HK-2 (cell line): ENCODE measurements around the gene DBH.
A peak's percentile ranks its signal among the peaks of the same experiment; 100 is the strongest.

ENCODE experiments used
- DNase-seq: peaks from one replicate; pipeline ENCODE4 v3.0.0-alpha.2; 2018; ENCODE audit not compliant: unreplicated experiment

Gene DBH

DNA sequence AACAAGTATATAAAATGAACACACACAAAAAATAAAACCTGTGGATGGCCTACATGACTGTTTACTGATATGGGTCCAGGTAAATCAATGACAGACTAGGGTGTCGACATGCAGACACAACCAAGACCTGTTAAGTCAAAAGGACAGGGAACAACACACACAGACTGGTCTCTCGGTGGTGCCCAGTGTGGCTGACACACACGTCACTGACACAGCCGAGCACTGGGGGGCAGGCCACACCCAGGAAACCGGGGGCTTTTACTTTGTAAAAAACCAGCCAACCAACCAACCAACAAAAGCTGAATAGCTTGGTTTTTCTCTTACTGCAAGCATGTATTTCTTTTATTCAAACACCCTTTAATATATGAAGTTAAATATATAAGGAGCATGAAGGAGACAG, 31.9 kb upstream of the DBH start:
- peak; percentile 10 for DNase-seq

DNA sequence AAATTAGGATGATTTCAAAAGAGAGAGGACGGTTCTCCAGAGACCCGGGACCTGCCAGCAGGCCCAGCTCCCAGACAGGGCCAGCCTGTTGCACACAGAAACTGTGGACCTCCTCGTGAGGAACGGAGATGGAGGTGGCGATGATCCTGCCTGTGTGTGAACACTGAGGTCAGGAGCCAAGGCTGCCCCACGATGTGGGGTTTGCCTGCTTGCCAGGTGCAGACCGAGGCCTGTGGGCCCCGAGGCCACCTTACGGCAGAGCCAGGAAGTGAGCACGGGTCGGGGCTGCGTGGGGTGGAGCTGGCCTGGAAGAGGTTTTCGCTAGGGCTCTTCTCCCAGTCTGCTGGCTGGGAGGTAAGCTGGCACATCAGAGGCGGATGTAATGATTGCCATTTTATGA, 31.3 kb upstream of the DBH start:
- no peak for DNase-seq

DNA sequence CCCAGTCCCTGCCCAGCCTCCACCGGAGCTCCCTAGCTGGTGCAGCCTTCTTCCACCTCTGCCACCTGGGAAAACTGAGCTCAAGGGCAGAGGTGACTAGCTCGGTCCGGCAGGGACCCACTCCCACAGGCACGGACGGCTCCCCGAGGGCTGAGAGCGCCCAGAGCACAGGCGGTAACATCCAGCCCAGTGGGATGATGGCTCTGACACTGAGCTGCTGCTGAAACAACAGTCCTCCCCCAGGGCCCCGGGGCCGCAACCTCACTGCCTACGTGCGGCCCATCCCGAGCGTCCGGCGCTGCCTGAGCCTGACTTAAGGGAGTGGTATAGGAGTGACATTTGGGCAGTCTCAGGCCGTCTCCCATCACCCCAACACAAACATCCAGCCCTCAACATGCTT, 30.7 kb upstream of the DBH start:
- no peak for DNase-seq

DNA sequence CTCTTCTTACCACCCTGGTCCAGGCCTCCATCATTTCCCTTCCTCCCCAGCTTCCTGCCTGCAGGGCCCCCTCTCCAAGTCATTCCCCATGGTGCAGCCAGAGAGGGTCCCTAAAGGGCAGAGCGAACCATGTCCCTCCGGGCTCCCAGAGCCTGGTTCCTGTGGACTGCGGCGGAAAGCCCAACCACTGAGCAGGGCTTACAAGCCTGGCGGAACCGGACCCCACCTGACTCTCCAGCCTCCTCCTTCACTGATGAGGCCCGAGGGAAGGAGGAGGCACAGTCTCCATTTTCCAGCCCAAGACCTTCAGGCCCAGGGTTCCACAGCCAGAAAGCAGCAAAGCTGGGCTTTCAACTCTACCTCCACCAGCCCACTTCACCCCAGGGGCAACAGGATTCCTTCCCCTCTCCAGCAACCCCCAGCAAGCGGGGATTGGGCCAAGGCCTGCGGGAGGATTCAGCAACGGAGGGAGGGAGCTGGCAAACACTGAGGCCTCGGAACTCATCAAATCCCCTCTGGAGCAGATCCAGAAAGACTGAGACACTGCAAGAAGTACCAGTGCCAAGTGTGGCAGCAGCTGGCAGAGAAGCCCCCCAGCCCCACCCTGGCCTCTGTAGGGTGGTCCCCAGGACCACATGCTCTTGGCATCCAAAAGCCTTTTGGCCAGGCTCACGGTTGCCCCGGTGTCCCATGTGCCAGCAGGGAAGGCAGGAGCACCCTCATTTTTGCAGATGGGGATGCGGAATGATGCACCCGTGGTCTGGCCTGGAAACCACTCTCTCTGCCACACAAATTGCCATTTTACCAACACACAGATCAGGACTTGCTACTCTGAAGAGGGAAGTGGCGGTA, 30.1 kb upstream of the DBH start:
- DNase-seq: no peak

DNA sequence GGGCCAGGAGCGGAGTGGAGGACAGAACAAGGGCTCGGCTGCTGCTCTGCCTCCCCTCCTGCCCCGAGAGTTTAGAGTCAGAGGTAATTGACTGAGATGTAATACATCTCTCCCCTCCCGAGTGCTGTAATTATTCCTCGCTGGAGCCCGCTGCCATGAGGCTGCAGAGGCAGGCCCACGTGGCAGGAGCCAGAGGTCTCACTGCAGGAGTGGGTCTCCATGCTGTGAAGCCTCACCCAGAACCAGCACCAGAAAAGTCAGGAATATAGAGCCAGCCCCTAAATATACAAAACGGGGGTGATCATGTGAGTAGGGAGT, 29.5 kb upstream of the DBH start:
- no peak for DNase-seq

DNA sequence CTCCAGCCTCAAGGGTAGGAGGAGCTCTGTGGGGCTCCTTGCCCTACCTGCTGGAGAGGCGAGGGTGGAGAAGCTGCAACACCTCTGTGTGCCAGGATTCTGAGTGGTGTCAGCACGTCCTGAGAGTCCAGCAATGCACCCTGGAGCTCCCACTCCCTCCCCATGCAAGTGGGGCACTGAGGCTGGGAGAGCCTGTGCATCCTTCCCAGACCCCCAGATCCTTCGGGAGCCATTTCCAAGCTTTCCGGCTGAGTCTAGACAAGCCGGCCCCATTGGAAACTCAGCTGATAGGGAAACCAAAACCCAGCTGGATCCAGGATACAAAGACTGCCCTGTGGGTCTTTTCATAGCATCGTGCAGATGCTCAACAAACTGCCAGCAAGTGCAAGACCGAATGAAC, 28.8 kb upstream of the DBH start:
- DNase-seq: no peak

DNA sequence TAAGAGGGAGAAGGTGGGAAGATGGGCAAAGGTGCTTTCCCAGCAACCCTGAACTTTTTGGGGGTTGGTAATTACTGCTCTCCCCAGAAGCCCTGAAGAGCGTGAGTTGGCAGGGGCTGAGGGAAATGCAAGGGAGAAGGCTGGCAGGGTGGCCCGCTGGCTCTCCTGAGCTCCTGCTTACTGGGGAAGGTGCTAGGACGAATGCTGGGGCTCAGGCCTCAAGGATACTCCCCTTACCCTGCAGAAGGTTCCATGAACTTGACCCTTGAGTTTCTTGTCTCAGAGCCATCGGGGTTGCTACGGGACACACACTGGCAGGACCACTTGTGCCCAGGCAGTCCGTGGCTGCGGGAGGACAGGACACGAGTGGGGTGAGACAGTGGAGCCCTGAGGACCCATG, 28.2 kb upstream of the DBH start:
- no peak for DNase-seq

DNA sequence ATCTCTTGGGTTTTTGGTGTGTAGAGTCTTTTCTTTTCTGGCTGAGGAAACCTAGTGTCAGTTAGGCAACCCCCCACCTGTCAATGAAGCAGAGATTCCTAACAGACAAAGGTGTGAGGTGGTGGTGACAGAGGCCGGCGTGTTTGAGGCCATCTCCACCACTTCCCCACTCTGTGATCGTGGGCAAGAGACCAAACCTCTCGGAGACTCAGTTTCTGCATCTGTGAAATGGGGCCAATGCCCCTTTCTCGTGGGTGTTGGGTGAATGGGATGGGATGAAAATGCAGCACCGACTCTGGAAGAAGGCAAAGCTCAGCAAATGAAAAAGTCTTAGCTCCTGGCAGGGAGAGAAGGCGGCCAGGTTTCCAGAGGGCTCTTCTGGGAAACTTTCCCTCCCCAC, 27.8 kb upstream of the DBH start:
- no peak for DNase-seq

DNA sequence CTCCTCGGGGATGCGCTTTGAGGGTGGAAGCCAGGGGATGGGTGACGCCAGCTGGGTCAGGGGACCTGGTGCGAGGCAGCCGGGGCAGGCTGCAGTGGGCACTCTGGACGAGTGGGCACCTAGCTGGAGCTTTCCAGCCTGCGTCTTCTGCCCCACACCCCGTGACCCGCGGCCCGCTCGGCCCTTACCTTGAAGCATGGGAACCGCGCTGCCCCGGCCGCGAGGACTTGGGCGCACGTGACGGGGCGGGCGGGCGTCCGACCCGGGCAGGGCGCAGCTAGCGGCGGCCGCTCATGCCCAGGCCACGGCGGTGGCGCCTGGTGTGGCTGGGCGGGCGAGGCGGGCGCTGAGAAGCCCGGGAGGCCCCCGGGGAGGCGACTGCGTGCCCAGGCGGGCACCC, 27.3 kb upstream of the DBH start:
- DNase-seq: no peak

DNA sequence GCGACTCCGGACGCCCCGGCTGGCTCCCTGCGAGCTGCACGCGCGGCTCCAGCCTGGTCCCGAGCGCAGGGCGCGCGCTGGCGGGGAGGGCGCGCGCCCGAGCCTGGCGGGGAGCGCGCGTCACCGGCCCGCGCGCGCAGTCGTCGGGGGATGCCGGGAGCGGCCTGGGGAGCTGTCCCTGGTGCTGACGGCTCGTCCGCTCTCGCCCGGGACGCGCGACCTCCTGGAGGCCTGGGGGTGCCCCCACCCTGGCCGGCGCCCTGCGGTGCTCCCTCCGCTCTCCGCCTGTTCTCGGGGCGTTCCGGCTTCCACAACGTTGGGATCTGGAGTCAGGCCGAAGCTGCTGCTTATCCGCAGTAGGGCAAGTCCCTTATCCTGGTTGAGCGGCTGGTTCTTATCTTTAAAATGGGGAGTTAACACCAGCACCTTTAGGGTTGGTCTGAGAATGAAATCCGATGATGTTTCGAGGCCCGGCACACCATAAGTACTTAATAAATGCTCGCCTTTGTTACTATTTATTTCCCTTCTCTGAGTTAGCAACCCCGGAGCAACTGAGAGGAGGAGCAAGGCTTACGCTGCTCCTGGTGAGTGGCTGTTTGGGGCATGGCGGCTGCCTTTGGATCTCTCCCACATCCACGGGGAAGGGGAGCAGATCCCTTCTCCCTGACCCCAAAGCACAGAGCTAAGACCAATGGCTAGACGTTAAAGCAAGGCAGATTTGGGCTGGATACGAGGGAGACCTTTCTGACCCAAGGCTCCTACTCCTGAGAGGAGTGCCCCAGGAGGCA, 26.7 kb upstream of the DBH start, which contains the start of gene FAM163B:
Gene FAM163B (minus strand): TSS at position 79 of the 788 bp plus-strand sequence. CDS start 29,166 bp downstream, outside the sequence.
- no peak for DNase-seq

DNA sequence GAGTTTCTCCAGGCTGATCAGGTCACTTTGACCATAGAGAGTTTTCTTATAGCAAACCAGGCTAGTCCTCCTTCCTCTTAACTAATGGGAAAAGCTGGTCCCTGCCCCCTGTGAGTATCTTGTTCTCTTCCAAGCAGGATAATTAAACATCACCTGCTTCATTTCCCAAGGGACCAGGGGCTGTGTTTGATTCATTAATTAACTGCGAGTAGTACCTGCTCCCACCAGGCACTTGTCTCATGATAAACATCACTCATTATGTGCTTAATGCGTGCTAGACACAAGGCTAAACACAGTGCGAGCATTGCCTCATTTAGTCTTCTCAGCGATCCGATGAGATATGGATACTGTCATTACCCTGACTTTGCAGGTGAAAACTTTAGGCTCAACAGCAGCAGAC, 25.3 kb upstream of the DBH start:
- no peak for DNase-seq

DNA sequence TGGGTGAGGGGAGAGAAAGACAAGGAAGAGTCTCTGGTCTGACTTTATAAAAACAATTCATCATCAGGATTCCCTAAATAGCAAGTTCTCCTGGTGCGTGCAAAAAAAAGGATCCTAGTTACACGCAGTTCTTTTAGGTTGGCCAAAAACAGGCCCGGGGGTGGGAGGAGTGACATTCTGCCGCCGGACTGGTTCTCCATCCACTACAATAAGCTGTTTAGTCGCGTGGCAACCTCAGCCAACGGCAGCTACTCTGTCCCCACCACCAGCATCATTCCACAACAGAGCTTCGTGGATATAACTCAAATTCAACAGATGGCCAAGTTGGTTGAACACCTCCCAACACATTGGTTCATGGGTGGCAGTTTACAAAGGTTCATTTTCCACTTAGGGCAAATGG, 24.1 kb upstream of the DBH start:
- DNase-seq: no peak

DNA sequence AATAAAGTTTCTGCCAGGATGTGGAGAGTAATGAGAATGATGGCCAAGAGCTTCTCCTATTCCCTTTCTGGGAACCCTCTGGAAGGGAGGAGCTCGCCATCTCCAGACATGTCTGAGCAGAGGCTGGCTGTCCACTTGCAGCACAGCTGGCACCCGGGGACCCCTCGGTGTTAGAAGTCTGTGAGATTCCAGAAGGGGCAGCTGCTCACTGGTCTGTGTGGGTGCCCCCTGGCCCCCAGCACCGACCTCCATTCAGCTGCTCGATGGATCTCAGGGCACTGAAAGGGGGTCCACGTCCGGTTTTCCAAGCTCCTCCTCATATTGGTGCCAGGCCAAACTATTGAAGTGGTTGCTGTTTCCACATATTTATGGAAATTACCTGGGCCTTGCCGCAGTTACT, 23.3 kb upstream of the DBH start:
- DNase-seq: no peak

DNA sequence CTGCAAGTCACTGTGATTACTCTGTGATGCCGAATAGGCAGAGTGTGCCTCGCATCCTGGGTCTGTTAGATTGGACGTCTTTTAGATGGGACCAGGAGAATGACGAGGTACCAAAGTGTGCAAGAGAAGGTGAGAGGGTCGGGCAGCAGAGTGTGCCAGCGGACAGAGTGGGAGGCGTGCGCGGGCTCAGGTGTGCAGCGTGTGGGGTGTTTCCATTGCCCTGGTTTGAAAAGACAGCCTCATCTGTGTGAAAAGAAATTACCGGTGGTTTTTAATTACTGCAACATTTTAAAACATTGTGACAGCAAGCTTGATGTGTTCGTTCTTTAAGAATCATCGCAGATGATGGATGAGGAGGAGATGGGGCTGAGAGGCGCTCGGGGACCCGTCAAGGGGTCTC, 22.7 kb upstream of the DBH start:
- no peak for DNase-seq

DNA sequence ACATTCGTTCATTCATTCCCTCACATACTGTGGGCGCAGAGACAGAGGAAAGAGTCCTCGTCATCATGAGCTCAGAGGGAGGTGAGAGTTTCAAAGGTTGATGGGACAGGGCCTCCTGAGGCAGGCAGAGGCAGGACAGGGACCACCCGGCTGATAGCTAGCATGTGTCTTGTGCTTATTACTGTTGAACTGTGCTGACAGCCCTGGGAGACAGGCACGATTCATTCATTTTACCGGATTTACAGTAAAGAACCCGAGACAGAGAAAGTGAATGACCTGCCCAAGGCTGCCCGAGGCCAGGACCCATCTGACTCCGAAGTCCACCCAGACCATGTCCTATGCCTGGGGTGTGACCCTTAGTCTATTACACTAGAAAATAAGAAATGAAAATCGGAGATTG, 22.1 kb upstream of the DBH start:
- no peak for DNase-seq

DNA sequence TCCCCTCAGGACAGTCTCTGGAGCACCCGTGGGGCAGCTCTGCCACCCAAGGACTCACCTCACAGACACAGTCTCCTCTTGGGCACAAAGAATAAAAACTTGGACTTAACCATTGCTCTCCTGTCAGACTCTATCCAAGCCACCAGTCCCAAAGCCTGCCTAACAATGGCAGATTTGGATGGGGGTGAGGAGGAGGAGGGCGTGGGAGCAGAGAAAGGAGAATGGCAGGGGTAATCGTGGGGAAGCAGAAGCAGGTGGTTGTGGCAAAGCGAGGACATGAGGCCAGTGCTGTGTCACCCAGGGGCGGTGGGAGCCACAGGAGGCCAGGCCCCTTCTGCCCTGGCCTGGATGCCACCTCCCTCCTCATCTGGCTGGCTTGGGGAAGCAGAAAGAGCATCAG, 21.5 kb upstream of the DBH start:
- DNase-seq: no peak

DNA sequence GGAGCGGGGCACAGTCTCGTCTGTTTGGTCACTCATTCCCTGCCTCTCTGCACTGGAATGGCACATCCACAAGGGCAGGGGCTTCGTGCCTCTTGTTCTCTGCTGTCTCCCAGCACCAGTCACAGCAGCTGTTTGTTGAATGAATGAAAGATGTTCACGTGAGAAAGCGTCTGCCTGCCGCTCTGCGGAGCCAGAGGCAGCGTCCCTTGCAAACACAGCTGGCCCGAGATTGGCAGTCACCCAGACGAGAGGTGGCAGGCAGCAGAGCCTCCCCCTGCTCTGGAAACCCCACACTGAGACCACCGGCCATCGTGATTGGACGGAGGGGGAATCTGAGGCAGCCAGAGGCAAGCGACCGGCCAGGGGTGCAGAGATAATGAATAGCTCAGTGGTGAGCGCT, 21.0 kb upstream of the DBH start:
- DNase-seq: no peak

DNA sequence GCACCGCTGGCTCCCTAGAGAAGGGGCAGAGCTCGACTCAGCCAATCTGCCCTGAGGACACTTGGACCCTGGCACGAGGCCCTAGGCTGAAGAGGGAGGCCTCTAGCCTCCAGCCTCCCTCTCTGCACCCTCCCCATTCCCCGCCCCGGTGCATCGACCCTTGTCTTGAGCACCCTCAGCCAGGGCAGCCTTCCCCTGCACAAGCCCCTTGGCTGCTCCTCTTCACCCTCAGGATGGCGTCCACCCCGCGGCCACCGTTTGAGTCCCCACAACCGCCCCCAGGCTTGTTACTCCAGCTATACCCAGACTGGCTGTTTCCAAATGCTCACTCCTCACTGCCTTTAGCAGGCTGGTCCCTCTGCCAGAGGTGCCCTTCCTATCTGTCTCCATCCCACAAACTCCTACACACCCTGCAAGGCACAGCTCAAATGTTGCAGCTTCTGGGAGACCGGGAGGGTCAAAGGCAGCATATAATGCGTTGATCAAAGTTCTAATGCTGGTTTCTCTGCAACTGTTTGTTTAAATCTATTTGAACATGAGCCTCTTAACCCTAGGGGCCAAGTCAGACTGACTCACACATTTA, 20.5 kb upstream of the DBH start:
- DNase-seq: no peak

DNA sequence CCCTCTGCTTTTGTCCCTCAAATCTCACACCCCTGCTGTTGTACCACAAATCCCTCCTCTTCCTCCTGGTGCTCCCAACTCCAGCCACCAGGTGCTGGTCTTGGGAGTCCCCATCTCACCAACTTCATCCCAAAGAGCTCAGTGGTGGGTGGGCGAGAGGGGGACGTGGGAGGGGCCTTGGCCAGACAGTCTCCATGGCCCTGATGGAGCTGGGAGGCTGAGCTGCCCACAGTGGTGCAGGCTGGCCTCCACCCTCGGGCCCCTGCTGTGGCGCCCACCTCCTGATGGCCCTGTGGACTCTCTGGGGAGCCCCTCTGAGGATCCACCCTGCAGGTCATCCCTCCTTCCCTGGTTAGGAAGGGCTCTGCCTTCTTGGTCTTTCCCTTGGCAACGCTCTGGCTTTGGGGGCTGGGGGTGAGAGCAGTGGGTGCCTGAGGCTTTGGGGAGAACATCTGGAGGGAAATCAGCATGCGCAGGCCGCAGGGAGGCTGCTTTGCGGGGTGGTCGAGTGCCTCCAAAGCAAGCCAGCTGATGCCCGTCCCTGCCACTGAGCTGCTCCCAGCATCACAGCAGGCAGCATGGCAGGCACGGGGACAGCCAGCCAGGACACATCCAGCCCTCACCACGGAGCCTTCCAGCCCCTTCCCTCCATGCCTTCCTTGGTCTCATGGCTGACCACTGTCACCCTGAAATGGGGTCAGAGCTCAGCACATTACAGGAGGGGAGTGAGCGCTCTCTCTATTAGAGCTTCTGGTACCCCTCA, 19.3 kb upstream of the DBH start:
- DNase-seq: no peak

DNA sequence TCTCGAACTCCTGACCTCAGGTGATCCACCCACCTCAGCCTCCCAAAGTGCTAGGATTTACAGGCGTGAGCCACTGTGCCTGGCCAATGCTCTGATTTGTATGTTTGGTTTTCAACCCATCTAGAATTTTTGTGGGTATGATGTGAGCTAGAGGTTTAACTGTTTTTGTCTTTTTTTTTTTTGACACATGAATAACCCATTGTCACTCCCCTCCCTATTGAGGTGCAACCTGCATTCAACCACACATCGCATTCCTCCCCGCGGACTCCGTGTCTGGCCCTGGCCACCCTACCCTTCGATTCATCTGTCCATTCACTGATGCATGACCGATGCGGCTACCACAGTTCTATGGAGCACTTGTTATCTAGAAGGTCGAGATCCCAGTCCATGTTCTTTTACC, 17.4 kb upstream of the DBH start:
- DNase-seq: peak; percentile 7

DNA sequence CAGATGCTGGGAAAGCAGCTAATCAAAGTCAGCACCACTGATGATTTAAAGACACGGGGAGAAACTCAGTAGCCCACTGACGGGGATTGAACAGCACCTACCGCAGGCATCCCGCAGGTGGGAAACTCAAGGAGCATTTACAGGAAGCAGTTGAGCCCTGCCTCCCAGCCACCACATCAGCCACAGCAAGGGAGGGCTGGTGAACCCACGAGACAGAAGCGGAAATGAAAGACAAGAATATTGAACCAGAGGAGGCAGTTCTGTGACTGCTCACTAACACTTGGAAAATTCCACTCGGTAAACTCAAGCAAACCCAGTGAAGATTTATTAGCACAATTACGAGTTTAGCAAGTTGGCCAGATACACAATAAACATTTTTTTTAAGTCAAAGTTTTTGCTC, 16.4 kb upstream of the DBH start:
- DNase-seq: no peak

DNA sequence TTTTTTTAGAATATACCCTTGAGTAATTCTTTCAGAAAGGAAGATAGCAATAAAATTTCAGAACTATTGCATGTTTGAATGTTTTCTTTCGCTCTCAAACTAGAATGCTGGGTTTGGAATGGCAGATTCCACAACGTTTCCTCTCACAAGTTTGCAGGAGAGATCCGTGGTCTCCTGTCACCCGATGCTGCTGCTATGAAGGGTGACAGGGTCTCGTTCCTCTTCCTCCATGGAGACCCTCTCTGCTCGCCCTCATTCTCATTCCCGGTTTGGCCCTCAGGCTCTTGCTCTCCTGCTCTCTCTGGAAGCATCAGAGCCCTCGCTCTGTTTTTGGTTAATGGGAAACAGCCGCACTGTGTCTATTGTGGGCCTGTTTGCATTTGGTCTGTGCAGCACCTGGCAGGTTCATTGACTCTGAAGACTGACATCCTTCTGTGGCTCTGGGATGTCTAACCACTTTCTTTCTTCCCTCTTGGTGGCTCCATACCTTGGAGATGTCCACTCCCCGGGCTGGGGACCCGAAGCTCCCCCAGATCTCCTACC, 14.4 kb upstream of the DBH start:
- DNase-seq: no peak
